Measurements from ENCODE around the gene ZBTB7C. TPM values are rescaled to one million over a fixed set of nuclear protein-coding genes. Genes with fewer than 3 reads are reported as not detected.

ZBTB7C gene
- total and polyA plus RNA-seq, 2 donors (not counting 1 experiment from before 2014, with no cell fraction given): not detected

DNA sequence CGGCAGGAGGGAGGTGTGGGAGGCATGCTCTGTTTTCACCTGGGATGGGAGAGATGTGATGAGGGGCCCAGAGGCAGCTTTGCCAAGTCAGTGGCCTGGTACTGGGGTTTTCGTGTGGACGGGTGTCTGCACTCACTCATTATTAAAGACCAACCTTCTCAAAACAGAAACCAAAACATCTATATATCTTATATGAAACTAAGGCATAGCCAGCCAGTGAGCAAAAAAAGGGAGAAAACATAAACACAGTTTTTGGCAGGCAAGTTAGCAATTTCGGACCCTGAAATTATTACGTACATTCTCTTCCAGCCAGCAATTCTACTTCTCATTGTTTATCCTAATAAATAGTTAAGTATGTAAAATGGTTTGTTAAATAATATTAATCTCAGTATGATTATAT, 297.6 kb downstream of the ZBTB7C start:
- CTCF ChIA-PET: no interaction called here
- H4K20me1 ChIP-seq (ENCODE audit: control insufficient read depth, insufficient read depth, low read length, poor library complexity, severe bottlenecking): no peaks in the 10 kb centered on the region
- Mint-ChIP-seq H3K4me3 (no peak overlapping the region), H3K4me1 (no peaks in the 10 kb centered on the region), H3K27me3 (peaks cover 20% of the 10 kb centered on the region), H3K27ac (no peak overlapping the region), H3K9me3 (ENCODE audit: insufficient read depth) (no peaks in the 10 kb centered on the region)
- H3K9me3 ChIP-seq (ENCODE audit: control extremely low read depth in 1 of 3, control insufficient read depth in 2 of 3, insufficient read depth in 1 of 3, low read length in 2 of 3): no peaks in the 10 kb centered on the region
- H2AFZ ChIP-seq (ENCODE audit: insufficient read depth, low read depth, low read length, poor library complexity, severe bottlenecking): no peak overlapping the region
- H3K36me3 ChIP-seq (replicated peaks in 1 of 2; ENCODE audit: control extremely low read depth in 1 of 2, control insufficient read depth in 1 of 2, extremely low read depth in 1 of 2, insufficient read depth in 2 of 2, low read length in 1 of 2): no peaks in the 10 kb centered on the region
- H3K4me3 ChIP-seq (ENCODE audit: control extremely low read depth in 1 of 5, extremely low read depth in 1 of 5, insufficient read depth in 1 of 5, low read depth in 2 of 5, low read length in 4 of 5): no peak overlapping the region
- WGBS (ENCODE audit: insufficient coverage): no CpG with 5 or more reads among the region's 5 CpGs
- ATAC-seq (ENCODE audit: low read depth) (no peak), DNase-seq (no peak)
- no peak for TF ChIP-seq EZH2 (IDR thresholded peaks at IDR 0.05; ENCODE audit: borderline replicate concordance, insufficient read depth, low read depth, low read length, poor library complexity, severe bottlenecking)
- TF ChIP-seq, protein P1, sequence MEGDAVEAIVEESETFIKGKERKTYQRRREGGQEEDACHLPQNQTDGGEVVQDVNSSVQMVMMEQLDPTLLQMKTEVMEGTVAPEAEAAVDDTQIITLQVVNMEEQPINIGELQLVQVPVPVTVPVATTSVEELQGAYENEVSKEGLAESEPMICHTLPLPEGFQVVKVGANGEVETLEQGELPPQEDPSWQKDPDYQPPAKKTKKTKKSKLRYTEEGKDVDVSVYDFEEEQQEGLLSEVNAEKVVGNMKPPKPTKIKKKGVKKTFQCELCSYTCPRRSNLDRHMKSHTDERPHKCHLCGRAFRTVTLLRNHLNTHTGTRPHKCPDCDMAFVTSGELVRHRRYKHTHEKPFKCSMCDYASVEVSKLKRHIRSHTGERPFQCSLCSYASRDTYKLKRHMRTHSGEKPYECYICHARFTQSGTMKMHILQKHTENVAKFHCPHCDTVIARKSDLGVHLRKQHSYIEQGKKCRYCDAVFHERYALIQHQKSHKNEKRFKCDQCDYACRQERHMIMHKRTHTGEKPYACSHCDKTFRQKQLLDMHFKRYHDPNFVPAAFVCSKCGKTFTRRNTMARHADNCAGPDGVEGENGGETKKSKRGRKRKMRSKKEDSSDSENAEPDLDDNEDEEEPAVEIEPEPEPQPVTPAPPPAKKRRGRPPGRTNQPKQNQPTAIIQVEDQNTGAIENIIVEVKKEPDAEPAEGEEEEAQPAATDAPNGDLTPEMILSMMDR (IDR thresholded peaks at IDR 0.05): no peak
- no peaks in the 10 kb centered on the region for H3K4me1 ChIP-seq (ENCODE audit: control insufficient read depth in 2 of 2, insufficient read depth in 2 of 2, low read length in 2 of 2)
- H3K9ac ChIP-seq (ENCODE audit: low read length): no peak overlapping the region
- no peaks in the 10 kb centered on the region for H3K79me2 ChIP-seq (ENCODE audit: control insufficient read depth, insufficient read depth, low read length)
- H3K27ac ChIP-seq (ENCODE audit: low read length in 2 of 2): no peak overlapping the region
- intact Hi-C loops (cut with micrococcal nuclease): no loop called here
- POLR2A ChIA-PET: no interaction called here
- peaks cover 0 to 5% (median 0%) of the 10 kb centered on the region in 4 experiments for H3K27me3 ChIP-seq (replicated peaks in 1 of 4; ENCODE audit: control extremely low read depth in 1 of 4, control insufficient read depth in 3 of 4, insufficient read depth in 4 of 4, low read length in 3 of 4)
- H3K4me2 ChIP-seq (replicated peaks; ENCODE audit: low read depth, low read length, poor library complexity, severe bottlenecking): no peak overlapping the region

DNA sequence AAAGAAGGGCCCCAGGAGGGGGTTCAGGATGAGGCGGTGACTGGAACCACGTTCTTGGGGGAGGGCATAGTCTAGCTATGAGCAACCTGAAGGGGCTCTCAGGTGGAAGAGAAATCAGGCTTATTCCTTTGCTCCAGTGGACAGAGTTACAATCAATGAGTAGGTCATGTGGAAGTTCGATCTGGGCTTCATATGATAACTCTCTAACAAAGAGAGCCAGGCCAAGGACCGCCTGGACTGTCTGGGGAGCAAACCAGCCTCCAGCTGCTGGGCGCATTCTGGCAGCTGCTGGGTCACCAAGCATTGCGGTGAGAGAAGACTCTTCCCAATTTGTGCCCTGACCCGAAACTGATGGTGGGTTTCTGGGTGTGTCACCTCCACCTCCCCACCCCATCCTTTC, 298.4 kb downstream of the ZBTB7C start:
- CTCF ChIA-PET: no interaction called here
- H3K4me1 Mint-ChIP-seq: no peaks in the 10 kb centered on the region
- ATAC-seq (ENCODE audit: low read depth): no peak
- 91% methylated on average over 5 of the region's 7 CpGs for WGBS (ENCODE audit: insufficient coverage)
- no peak overlapping the region for H2AFZ ChIP-seq (ENCODE audit: insufficient read depth, low read depth, low read length, poor library complexity, severe bottlenecking)
- H3K9ac ChIP-seq (ENCODE audit: low read length): no peak overlapping the region
- H3K27ac ChIP-seq (ENCODE audit: low read length in 2 of 2): no peak overlapping the region
- peaks cover 25% of the 10 kb centered on the region for H3K27me3 Mint-ChIP-seq
- TF ChIP-seq EZH2 (IDR thresholded peaks at IDR 0.05; ENCODE audit: borderline replicate concordance, insufficient read depth, low read depth, low read length, poor library complexity, severe bottlenecking): no peak
- TF ChIP-seq, protein P1 (IDR thresholded peaks at IDR 0.05): no peak
- no peak overlapping the region for H3K4me3 ChIP-seq (ENCODE audit: control extremely low read depth in 1 of 5, extremely low read depth in 1 of 5, insufficient read depth in 1 of 5, low read depth in 2 of 5, low read length in 4 of 5)
- peaks cover 0 to 5% (median 0%) of the 10 kb centered on the region in 4 experiments for H3K27me3 ChIP-seq (replicated peaks in 1 of 4; ENCODE audit: control extremely low read depth in 1 of 4, control insufficient read depth in 3 of 4, insufficient read depth in 4 of 4, low read length in 3 of 4)
- no peaks in the 10 kb centered on the region for H3K9me3 ChIP-seq (ENCODE audit: control extremely low read depth in 1 of 3, control insufficient read depth in 2 of 3, insufficient read depth in 1 of 3, low read length in 2 of 3)
- H3K79me2 ChIP-seq (ENCODE audit: control insufficient read depth, insufficient read depth, low read length): no peaks in the 10 kb centered on the region
- POLR2A ChIA-PET: no interaction called here
- no peaks in the 10 kb centered on the region for H4K20me1 ChIP-seq (ENCODE audit: control insufficient read depth, insufficient read depth, low read length, poor library complexity, severe bottlenecking)
- no peak overlapping the region for H3K27ac Mint-ChIP-seq
- no peaks in the 10 kb centered on the region for H3K9me3 Mint-ChIP-seq (ENCODE audit: insufficient read depth)
- no peaks in the 10 kb centered on the region for H3K4me1 ChIP-seq (ENCODE audit: control insufficient read depth in 2 of 2, insufficient read depth in 2 of 2, low read length in 2 of 2)
- DNase-seq: no peak
- intact Hi-C loops (cut with micrococcal nuclease): no loop called here
- H3K4me3 Mint-ChIP-seq: no peak overlapping the region
- H3K36me3 ChIP-seq (replicated peaks in 1 of 2; ENCODE audit: control extremely low read depth in 1 of 2, control insufficient read depth in 1 of 2, extremely low read depth in 1 of 2, insufficient read depth in 2 of 2, low read length in 1 of 2): no peaks in the 10 kb centered on the region
- no peak overlapping the region for H3K4me2 ChIP-seq (replicated peaks; ENCODE audit: low read depth, low read length, poor library complexity, severe bottlenecking)

Measured in B cell (primary cell).